ENCODE measurements around the gene HSD11B2. TPM values are rescaled to one million over a fixed set of nuclear protein-coding genes. Genes with fewer than 3 reads are reported as not detected.

The HSD11B2 gene
- total RNA-seq, 1 donor from 2014 or later = 3.6 TPM

GRCh38 chr16:67438098-67438791 is 7.3 kb downstream of the HSD11B2 start:
- intact Hi-C loops (cut with micrococcal nuclease) = no loop called here
- Mint-ChIP-seq H3K27me3 (ENCODE audit: insufficient read depth) (no peaks in the 10 kb centered on the region), H3K4me1 (ENCODE audit: low read depth) (no peaks in the 10 kb centered on the region), H3K4me3 (no peak overlapping the region), H3K9me3 (no peaks in the 10 kb centered on the region), H3K27ac (no peak overlapping the region), H3K36me3 (ENCODE audit: low read depth) (peaks cover 12% of the 10 kb centered on the region)
- DNase-seq (ENCODE audit: low spot score) = no peak

DNA sequence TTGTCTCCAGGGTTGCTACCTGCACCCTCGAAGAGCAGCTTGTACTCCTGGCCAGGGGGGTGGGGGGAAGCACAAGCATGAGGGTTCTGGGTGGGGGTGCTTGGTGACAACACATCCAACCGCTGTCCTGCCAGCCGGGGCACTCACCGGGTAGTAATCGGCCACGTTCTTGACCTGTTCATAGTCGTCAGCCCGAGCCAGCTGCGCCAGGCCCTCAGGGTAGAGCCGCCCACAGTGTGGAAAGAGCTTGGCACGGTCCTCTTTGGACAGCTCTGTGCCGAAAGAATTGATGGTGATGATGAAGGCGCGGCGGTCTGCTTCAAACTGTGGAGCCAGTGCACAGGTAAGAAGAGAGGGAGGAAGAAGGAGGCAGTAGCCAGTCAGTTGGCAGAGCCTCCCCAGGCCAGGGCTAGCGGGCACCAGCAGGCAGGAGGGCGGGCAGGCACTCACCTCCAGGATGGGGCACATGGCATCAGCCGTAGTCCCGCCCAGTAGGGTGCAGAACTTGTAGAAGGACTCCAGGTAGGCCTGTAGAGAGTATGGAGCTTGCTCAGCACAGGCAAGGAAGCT is 8.0 kb downstream of the HSD11B2 start:
- H3K27me3 Mint-ChIP-seq (ENCODE audit: insufficient read depth) = no peaks in the 10 kb centered on the region
- peaks cover 10% of the 10 kb centered on the region for H3K36me3 Mint-ChIP-seq (ENCODE audit: low read depth)
- no peaks in the 10 kb centered on the region for H3K9me3 Mint-ChIP-seq
- intact Hi-C loops (cut with micrococcal nuclease) = no loop called here
- H3K27ac Mint-ChIP-seq = no peak overlapping the region
- no peak overlapping the region for H3K4me3 Mint-ChIP-seq
- DNase-seq (ENCODE audit: low spot score) = no peak
- H3K4me1 Mint-ChIP-seq (ENCODE audit: low read depth) = no peaks in the 10 kb centered on the region

- H3K27me3 Mint-ChIP-seq (ENCODE audit: insufficient read depth) = no peaks in the 10 kb centered on the region
- intact Hi-C loops (cut with micrococcal nuclease) = no loop called here
- H3K4me3 Mint-ChIP-seq = no peak overlapping the region
- H3K27ac Mint-ChIP-seq = no peak overlapping the region
- H3K4me1 Mint-ChIP-seq (ENCODE audit: low read depth) = no peaks in the 10 kb centered on the region
- no peak for DNase-seq (ENCODE audit: low spot score)
- peaks cover 10% of the 10 kb centered on the region for H3K36me3 Mint-ChIP-seq (ENCODE audit: low read depth)
- H3K9me3 Mint-ChIP-seq = no peaks in the 10 kb centered on the region
Measured at GRCh38 chr16:67441271-67441753, 10.4 kb downstream of the HSD11B2 start.

- Mint-ChIP-seq H3K9me3 (no peaks in the 10 kb centered on the region), H3K36me3 (ENCODE audit: low read depth) (peaks cover 10% of the 10 kb centered on the region), H3K4me3 (no peak overlapping the region), H3K27me3 (ENCODE audit: insufficient read depth) (no peaks in the 10 kb centered on the region), H3K27ac (no peak overlapping the region), H3K4me1 (ENCODE audit: low read depth) (no peaks in the 10 kb centered on the region)
- no peak for DNase-seq (ENCODE audit: low spot score)
- intact Hi-C loops (cut with micrococcal nuclease) = no loop called here
Measured at GRCh38 chr16:67441907-67442306, 11.0 kb downstream of the HSD11B2 start.

DNA sequence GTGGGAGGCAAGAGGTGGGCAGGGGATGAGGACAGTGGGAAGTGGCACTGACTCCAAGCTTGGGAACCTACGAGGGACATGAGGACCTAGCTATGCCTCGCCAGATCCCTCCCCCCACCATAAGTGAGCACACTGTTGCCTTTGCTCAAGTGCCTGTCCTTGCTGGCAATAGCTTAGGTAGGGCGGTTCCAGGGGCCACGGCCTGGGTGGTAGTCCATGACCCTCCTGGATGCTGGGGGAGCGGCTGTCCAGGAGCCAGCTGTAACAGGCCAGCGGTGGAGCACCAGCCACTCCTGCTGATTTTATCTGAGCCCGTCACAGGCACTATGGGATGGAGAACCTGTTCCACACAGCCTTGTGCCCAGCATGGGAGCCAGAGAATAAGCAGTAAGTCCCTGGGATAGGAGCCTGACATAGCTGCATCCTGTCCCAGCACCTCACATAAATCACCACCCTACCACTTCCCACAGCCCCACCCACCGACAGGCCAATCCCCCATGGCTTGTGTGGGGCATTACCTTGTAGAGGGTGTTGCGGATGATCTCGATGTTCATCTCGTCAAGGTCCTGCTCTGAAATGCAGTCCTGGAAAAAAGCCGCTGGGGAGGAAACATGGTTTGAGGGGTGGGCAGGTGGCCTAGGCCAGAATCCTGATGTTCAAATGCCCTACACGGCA is 11.8 kb downstream of the HSD11B2 start:
- H3K4me1 Mint-ChIP-seq (ENCODE audit: low read depth) = peaks cover 5% of the 10 kb centered on the region
- H3K36me3 Mint-ChIP-seq (ENCODE audit: low read depth) = peaks cover 9% of the 10 kb centered on the region
- H3K27me3 Mint-ChIP-seq (ENCODE audit: insufficient read depth) = no peaks in the 10 kb centered on the region
- intact Hi-C loops (cut with micrococcal nuclease) = no loop called here
- no peak overlapping the region for H3K4me3 Mint-ChIP-seq
- H3K9me3 Mint-ChIP-seq = no peaks in the 10 kb centered on the region
- no peak overlapping the region for H3K27ac Mint-ChIP-seq
- DNase-seq (ENCODE audit: low spot score) = no peak

GRCh38 chr16:67443265-67443664 is 12.3 kb downstream of the HSD11B2 start:
- H3K27ac Mint-ChIP-seq = no peak overlapping the region
- H3K27me3 Mint-ChIP-seq (ENCODE audit: insufficient read depth) = no peaks in the 10 kb centered on the region
- intact Hi-C loops (cut with micrococcal nuclease) = no loop called here
- peaks cover 7% of the 10 kb centered on the region for H3K36me3 Mint-ChIP-seq (ENCODE audit: low read depth)
- H3K9me3 Mint-ChIP-seq = no peaks in the 10 kb centered on the region
- no peak overlapping the region for H3K4me3 Mint-ChIP-seq
- peaks cover 7% of the 10 kb centered on the region for H3K4me1 Mint-ChIP-seq (ENCODE audit: low read depth)
- DNase-seq (ENCODE audit: low spot score) = no peak

GRCh38 chr16:67444259-67445125 is 13.6 kb downstream of the HSD11B2 start:
- intact Hi-C loops (cut with micrococcal nuclease) = no loop called here
- H3K4me1 Mint-ChIP-seq (ENCODE audit: low read depth) = peaks cover 7% of the 10 kb centered on the region
- DNase-seq (ENCODE audit: low spot score) = no peak
- H3K9me3 Mint-ChIP-seq = no peaks in the 10 kb centered on the region
- no peaks in the 10 kb centered on the region for H3K36me3 Mint-ChIP-seq (ENCODE audit: low read depth)
- H3K4me3 Mint-ChIP-seq = no peak overlapping the region
- H3K27ac Mint-ChIP-seq = no peak overlapping the region
- H3K27me3 Mint-ChIP-seq (ENCODE audit: insufficient read depth) = no peaks in the 10 kb centered on the region

DNA sequence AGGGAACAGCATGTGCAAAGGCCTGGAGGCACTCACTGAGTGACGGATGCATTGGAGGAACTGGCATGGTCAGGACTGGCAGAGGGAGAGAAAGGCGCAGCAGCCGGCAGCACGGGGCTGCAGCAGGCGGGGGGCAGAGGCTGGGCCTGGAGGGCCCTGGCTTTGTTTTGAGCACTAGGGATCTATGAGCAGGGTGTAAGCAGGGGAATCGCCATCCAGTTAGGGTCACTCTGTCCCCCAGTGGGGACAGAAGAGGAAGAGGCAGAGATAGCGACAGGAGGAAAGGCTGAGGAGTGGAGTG is 14.2 kb downstream of the HSD11B2 start:
- Mint-ChIP-seq H3K27me3 (ENCODE audit: insufficient read depth) (no peaks in the 10 kb centered on the region), H3K9me3 (no peaks in the 10 kb centered on the region), H3K27ac (no peak overlapping the region), H3K4me1 (ENCODE audit: low read depth) (peaks cover 7% of the 10 kb centered on the region), H3K36me3 (ENCODE audit: low read depth) (no peaks in the 10 kb centered on the region), H3K4me3 (no peak overlapping the region)
- DNase-seq (ENCODE audit: low spot score) = no peak
- intact Hi-C loops (cut with micrococcal nuclease) = no loop called here

DNA sequence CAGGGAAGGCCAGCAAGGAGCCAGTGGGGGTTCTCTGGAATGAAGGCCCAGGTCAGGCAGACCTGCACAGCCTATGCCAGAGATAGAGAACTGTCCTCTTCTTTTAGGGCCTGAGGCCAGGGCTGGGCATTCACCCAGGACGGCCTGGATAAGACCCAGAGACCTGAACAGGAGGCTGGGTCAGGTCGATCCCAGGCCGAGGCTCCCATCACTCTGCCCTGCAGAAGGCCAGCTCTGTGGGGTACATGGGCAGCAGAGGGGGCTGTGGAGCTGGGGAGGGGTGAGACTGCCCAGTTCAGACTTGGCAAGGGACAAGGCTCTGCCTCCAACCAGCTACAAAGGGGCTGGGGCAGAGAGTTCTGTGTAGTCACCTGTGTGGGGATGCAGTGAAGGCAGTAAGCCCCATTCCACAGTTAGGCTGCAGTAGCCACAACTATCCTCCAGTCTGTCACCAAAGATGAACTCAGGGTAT is 14.6 kb downstream of the HSD11B2 start:
- Mint-ChIP-seq H3K4me1 (ENCODE audit: low read depth) (peaks cover 7% of the 10 kb centered on the region), H3K9me3 (no peaks in the 10 kb centered on the region), H3K36me3 (ENCODE audit: low read depth) (no peaks in the 10 kb centered on the region), H3K27me3 (ENCODE audit: insufficient read depth) (no peaks in the 10 kb centered on the region), H3K27ac (no peak overlapping the region), H3K4me3 (no peak overlapping the region)
- intact Hi-C loops (cut with micrococcal nuclease) = no loop called here
- DNase-seq (ENCODE audit: low spot score) = no peak

- Mint-ChIP-seq H3K4me1 (ENCODE audit: low read depth) (peaks cover 7% of the 10 kb centered on the region), H3K27ac (no peak overlapping the region), H3K9me3 (no peaks in the 10 kb centered on the region), H3K36me3 (ENCODE audit: low read depth) (no peaks in the 10 kb centered on the region), H3K4me3 (no peak overlapping the region), H3K27me3 (ENCODE audit: insufficient read depth) (no peaks in the 10 kb centered on the region)
- no peak for DNase-seq (ENCODE audit: low spot score)
- intact Hi-C loops (cut with micrococcal nuclease) = no loop called here
Measured at GRCh38 chr16:67445913-67446907, 15.3 kb downstream of the HSD11B2 start.

GRCh38 chr16:67446968-67447507 is 16.1 kb downstream of the HSD11B2 start:
- intact Hi-C loops (cut with micrococcal nuclease) = loop anchor here (1.0 kb wide), 2 partner anchors 19 to 187 kb away; no protein-coding TSS in a partner anchor
- H3K27ac Mint-ChIP-seq = no peak overlapping the region

More at GRCh38 chr16:67446968-67447507, 16.1 kb downstream of the HSD11B2 start:
- H3K4me3 Mint-ChIP-seq = no peak overlapping the region
- peaks cover 7% of the 10 kb centered on the region for H3K4me1 Mint-ChIP-seq (ENCODE audit: low read depth)
- DNase-seq (ENCODE audit: low spot score) = no peak
- H3K9me3 Mint-ChIP-seq = no peaks in the 10 kb centered on the region
- H3K36me3 Mint-ChIP-seq (ENCODE audit: low read depth) = no peaks in the 10 kb centered on the region
- no peaks in the 10 kb centered on the region for H3K27me3 Mint-ChIP-seq (ENCODE audit: insufficient read depth)

Data from activated T-helper 1 cell treated with anti-CD3 and anti-CD28 coated beads, Interleukin-12 subunit alpha, Interleukin-12 subunit beta, Interleukin-2, Interleukin-4 antibody, amounts not matched to agents 30 ng/mL and 10 ng/mL and 1 ng/mL, durations not matched to agents 14 hours and 24 hours and 36 hours (primary cell).